NB4 (cell line): ENCODE measurements around the gene SFMBT2.

Source experiments
- MYC ChIP-seq: IDR thresholded peaks from 2 replicates; pipeline ENCODE4 v1.6.1; 2011; ENCODE audit warnings: low read depth, low read length
- POLR2A ChIP-seq: IDR thresholded peaks from 2 replicates; pipeline ENCODE4 v1.6.1; 2011; ENCODE audit warnings: mild to moderate bottlenecking; ENCODE audit not compliant: insufficient read length; ENCODE audit errors: extremely low read depth
- TF ChIP-seq, protein P1 (sequence below): IDR thresholded peaks from one replicate; pipeline ENCODE4 v1.5.1; 2012; ENCODE audit warnings: low read depth, low read length

DNA sequence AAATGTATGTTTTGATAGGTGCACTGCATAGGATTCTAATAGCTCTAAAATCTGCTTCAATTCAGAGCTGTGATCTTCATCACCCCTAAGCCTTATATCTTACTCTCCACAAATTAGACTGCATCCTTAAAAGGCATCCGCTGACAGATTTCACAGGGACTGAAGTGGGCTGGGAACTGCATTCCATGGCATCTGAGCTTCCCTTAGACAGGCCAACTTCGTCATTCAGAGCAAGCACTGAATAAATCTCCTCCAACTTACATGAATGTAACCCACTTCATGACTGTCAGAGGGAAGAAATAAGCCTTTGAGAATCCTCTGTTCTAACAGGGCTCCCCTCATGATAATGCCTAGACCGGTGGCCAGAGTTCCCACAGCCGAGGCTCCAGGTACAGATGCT lies 71.3 kb downstream of the SFMBT2 start:
- TF ChIP-seq, protein P1, sequence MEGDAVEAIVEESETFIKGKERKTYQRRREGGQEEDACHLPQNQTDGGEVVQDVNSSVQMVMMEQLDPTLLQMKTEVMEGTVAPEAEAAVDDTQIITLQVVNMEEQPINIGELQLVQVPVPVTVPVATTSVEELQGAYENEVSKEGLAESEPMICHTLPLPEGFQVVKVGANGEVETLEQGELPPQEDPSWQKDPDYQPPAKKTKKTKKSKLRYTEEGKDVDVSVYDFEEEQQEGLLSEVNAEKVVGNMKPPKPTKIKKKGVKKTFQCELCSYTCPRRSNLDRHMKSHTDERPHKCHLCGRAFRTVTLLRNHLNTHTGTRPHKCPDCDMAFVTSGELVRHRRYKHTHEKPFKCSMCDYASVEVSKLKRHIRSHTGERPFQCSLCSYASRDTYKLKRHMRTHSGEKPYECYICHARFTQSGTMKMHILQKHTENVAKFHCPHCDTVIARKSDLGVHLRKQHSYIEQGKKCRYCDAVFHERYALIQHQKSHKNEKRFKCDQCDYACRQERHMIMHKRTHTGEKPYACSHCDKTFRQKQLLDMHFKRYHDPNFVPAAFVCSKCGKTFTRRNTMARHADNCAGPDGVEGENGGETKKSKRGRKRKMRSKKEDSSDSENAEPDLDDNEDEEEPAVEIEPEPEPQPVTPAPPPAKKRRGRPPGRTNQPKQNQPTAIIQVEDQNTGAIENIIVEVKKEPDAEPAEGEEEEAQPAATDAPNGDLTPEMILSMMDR = no peak
- TF ChIP-seq POLR2A (no peak), MYC (no peak)
